Activated T-cell treated with anti-CD3 and anti-CD28 coated beads for 4 hours (primary cell): ENCODE data around the gene IGSF23.
"Not testable (repeated sequence)": the region's sequence is repeated elsewhere in the genome, so short reads cannot be mapped to it uniquely, and the experiment has no call there.

Experiments
- DNase-seq: peaks from one replicate; pipeline ENCODE4 v3.0.0-alpha.2; 2020

IGSF23 gene

GRCh38 chr19:44587963-44588770 lies 25.2 kb upstream of the IGSF23 start:
- no peak for DNase-seq

DNA sequence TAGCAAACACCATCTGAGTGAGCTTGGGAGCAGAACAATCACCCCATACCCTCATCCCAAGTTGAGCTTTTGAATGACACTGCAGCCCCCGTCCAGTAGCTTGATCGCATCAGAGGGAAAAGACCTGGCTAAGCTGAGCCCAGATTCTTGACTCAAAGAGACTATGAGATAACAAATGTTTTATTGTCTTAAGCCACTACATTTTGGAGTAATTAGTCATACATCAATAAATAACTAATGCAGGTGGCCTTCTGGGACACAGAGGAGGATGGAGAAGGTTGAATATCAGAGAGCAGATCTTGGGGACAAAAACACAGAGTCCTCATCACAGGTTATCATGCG lies 24.6 kb upstream of the IGSF23 start:
- no peak for DNase-seq

DNA sequence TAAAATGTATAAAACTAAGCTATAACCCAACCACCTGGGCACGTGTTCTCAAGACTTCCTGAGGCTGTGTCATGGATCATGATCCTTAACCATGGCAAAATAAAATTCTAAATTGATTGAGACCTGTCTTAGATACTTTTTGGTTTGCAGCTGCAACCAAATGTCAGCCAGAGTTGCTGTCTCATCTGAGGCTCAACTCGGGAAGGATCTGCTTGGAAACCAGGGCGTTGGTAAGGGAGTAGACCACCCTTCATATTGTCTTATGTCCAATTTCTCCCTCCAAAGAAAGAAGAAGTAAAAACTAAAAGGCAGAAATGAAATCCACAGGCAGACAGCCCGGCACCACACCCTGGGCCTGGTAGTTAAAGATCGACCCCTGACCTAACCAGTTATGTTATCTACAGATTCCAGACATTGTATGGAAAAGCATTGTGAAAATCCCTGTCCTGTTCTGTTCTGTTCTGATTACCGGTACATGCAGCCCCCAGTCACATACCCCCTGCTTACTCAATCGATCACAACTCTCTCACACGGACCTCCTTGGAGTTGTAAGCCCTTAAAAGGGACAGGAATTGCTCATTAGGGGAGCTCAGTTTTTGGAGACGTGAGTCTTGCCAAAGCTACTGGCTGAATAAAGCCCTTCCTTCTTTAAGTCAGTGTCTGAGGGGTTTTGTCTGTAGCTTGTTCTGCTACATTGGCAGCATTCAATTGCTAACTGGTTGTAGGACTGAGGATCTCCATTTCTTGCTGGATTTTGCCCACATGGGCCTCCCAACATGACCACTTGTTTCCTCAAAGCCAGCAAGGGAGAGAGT lies 22.9 kb upstream of the IGSF23 start:
- no peak for DNase-seq

DNA sequence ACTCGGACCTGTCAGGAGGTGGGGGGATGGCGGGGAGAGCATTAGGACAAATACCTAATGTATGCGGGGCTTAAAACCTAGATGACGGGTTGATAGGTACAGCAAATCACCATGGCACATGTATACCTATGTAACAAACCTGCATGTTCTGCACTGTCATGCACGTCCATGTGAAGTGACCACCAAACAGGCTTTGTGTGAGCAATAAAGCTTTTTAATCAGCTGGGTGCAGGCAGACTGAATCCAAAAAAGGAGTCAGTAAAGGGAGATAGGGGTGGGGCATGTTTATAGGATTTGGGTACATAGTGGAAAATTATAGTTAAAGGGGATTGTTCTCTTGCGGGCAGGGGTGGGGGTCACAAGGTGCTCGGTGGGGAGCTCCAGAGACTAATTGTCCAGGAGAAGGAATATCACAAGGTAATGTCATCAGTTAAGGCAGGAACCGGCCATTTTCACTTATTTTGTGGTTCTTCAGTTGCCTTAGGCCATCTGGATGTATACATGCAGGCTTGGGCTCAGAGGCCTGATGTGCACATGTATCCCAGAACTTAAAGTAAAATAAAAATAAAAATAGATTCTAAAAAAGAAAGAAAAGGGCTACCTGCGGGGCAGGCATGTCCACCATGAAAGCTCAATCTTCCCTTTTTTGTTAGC lies 21.9 kb upstream of the IGSF23 start:
- DNase-seq, result not testable (repeated sequence)

GRCh38 chr19:44592451-44592890 lies 20.9 kb upstream of the IGSF23 start:
- DNase-seq, result no peak

GRCh38 chr19:44593294-44593693 lies 20.1 kb upstream of the IGSF23 start:
- no peak for DNase-seq

- not testable (repeated sequence) for DNase-seq
These were observed 19.5 kb upstream of the IGSF23 start for GRCh38 chr19:44593866-44594266.

DNA sequence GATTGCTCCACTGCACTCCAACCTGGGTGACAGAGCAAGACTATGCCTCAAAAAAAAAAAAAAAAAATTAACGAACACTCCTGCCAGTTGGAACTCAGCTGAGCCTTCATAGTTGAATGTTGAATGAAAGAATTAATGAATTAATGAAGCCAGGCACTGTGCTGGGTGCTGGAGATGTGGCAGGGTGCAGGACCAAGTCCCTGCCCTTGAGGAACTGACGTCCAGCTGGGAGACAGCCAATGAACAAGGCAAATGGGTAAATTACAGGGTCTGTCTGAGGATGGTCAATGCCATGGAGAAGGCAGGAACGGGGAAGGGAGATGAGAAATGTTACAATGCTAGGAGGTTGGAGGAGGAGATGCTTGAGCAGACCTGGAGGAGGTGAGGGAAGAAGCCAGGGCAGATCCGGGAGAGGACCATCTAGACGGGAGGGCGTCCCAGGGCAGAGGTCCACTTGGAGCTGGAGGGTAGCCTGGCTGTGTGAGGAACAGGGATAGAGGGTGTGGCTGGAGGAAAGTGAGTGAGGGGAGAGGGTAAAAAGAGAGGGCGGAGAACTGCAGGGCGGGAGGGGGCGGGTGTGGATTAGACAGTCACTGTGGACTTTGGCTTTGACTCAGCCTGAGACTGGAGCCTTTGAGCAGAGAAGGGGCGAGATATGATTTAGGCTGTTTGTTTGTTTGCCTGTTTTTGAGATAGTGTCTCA lies 16.8 kb upstream of the IGSF23 start:
- DNase-seq, result no peak

DNA sequence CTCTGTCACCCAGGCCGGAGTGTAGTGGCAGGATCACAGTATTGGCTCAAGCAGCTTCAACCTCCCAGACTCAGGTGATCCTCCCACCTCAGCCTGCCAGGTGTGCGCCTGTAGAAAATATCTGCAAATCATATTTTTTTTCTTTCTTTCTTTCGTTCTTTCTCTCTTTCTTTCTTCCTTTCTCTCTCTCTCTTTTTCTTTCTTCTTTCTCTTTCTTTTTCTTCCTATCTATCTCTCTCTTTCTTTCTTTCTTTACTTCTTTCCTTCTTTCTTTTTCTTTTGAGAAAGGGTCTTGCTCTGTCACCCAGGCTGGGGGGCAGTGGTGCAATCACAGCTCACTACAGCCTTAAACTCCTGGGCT lies 16.3 kb upstream of the IGSF23 start:
- DNase-seq, result no peak

- no peak for DNase-seq
These were observed 15.0 kb upstream of the IGSF23 start for GRCh38 chr19:44598355-44598754.

- no peak for DNase-seq
These were observed 14.5 kb upstream of the IGSF23 start for GRCh38 chr19:44598880-44599279.

DNA sequence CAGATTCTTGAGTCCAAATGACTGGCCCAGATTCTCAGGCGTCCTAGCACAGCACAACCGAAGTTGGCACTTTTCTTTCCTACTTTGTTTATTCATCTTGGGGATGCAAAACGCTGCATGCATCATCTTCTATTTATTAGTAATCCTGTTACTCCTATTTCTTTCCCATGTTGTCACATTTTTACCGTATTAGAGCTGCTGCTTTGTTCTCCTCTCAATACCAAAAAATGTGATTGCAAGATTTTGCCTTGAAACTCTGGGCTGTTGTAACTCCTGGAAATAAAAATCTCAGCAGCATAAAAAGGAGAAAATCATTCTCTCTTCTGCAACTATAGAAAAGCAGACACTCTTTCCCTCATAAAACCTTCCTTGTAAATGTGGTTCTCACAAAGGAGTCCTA lies 12.9 kb upstream of the IGSF23 start:
- DNase-seq, result no peak

GRCh38 chr19:44602081-44602480 lies 11.3 kb upstream of the IGSF23 start:
- DNase-seq, result no peak

GRCh38 chr19:44603201-44603945 lies 10.0 kb upstream of the IGSF23 start:
- DNase-seq, result no peak

DNA sequence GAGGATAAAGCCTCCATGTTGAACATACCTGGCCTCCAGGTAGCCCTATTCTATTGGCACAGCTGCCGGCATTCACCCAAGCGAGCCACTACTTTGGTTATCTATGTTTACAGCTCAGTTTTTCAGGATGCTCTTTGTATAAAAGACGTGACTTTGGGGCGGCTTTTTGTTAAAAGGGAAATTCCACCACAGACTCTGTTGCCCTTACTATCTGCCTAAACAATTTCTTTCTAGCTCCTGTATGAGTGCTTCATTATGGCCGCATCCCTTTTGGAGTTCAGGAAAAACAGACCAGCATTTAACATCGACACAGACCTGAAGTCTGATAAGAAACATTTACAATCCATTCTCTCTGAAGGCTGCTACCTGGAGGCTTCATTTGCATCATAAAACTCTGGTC lies 9.1 kb upstream of the IGSF23 start:
- no peak for DNase-seq

- no peak for DNase-seq
These were observed 7.8 kb upstream of the IGSF23 start for GRCh38 chr19:44605547-44605946.

GRCh38 chr19:44607049-44607448 lies 6.3 kb upstream of the IGSF23 start:
- DNase-seq, result no peak

- no peak for DNase-seq
These were observed 5.4 kb upstream of the IGSF23 start for GRCh38 chr19:44607917-44608316.

DNA sequence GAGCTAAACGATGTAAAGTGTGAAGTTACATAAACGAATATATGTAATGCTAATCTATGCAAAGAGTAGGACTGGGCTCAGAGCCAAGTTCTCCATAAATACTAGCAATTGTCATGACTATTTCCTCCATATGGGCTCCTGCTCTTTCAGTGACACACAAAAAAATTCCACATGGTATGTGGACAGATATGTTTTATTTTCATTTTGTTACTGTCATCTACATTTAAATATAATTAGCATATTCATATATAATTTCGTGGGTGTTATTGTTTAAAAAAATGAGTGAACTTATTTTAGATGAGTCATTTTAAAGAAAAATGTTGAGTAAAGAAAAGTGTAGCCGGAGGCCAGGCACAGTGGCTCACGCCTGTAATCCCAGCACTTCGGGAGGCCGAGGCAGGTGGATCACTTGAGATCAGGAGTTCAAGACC lies 5.0 kb upstream of the IGSF23 start:
- no peak for DNase-seq

- no peak for DNase-seq
These were observed 4.1 kb upstream of the IGSF23 start for GRCh38 chr19:44609219-44609618.

DNA sequence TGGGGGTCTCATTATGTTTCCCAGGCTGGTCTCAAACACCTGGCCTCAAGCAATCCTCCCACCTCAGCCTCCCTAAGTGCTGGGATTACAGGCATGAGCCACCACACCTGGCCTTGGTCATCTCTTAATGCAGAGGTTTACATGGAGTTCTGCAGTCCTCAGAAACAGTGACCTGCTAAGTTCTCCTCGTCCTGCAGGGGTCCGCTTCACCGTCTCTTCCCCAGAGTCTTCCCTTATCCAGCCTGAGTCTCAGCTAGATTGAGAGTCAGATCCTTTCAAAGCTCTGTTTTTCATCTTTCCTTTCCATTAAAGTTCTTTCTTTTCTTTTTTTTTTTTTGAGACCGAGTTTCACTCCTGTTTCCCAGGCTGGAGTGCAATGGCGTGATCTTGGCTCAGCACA lies 2.9 kb upstream of the IGSF23 start:
- DNase-seq, result not testable (repeated sequence)

- no peak for DNase-seq
These were observed 1.5 kb upstream of the IGSF23 start for GRCh38 chr19:44611812-44612295.
